Naive thymus-derived CD8-positive, alpha-beta T cell (primary cell): ENCODE results near the gene AMIGO1. TPM values are rescaled to one million over a fixed set of nuclear protein-coding genes. Genes with fewer than 3 reads are reported as not detected.

ENCODE experiments used
- ATAC-seq, 2 donors: fragments of 150-1000 bp; cut with Tn5 transposase in 1 of 2; sonication (Bioruptor Pico), chemical (Tn5 transposase) in 1 of 2; 1 replicate in 1 of 2; 2 replicates in 1 of 2; pipeline ENCODE4 v1.10.0; 2021; ENCODE audit warnings: mild to moderate bottlenecking in 2 of 2, moderate library complexity in 2 of 2
- POLR2A ChIA-PET: fragments of 350-600 bp; sonication (Branson Sonifier 250); formaldehyde crosslinking; loops from one replicate; lab custom pipeline; 2021; ENCODE audit warnings: antibody characterized with exemption; lab: Charles Lee
- DNase-seq, 10 donors: peaks; one replicate each; pipeline versions ENCODE4 v3.0.0 to v3.0.0-alpha.2; 2020 to 2022
- H3K27ac Mint-ChIP-seq, 10 donors: one replicate each; pipeline ENCODE4 v1.8.0; 2020 to 2022; ENCODE audit warnings: mild to moderate bottlenecking in 10 of 10, mixed read lengths in 10 of 10, moderate library complexity in 4 of 10, inconsistent platforms in 1 of 10
- H3K27me3 Mint-ChIP-seq, 5 donors: one replicate each; pipeline ENCODE4 v1.8.0; 2021 to 2022; ENCODE audit warnings: mixed read lengths in 5 of 5
- H3K36me3 Mint-ChIP-seq, 3 donors: one replicate each; pipeline ENCODE4 v1.8.0; 2020 to 2022; ENCODE audit warnings: mixed read lengths in 3 of 3, mild to moderate bottlenecking in 2 of 3, inconsistent platforms in 1 of 3
- H3K4me1 Mint-ChIP-seq, 4 donors: one replicate each; pipeline ENCODE4 v1.8.0; 2021 to 2022; ENCODE audit warnings: mixed read lengths in 4 of 4
- H3K4me3 Mint-ChIP-seq, 10 donors: one replicate each; pipeline ENCODE4 v1.8.0; 2020 to 2022; ENCODE audit warnings: mild to moderate bottlenecking in 10 of 10, mixed read lengths in 10 of 10, moderate library complexity in 6 of 10, inconsistent platforms in 1 of 10
- H3K9me3 Mint-ChIP-seq, 9 donors: one replicate each; pipeline ENCODE4 v1.8.0; 2020 to 2022; ENCODE audit warnings: mixed read lengths in 9 of 9, mild to moderate bottlenecking in 3 of 9, inconsistent platforms in 1 of 9, moderate library complexity in 1 of 9
- polyA plus RNA-seq, 3 donors: library from polyadenylated mRNA; unstranded; fragments of 300-500 nt; fragmentation: Illumina TruSeq; gene quantifications; one replicate each; pipeline ENCODE4 v1.2.3, GENCODE V29; 2021
- total RNA-seq, 8 experiments: library from RNA in 2 of 8; stranded (reverse) in 2 of 8; gene quantifications; one replicate each; pipeline ENCODE4 v1.2.3 and lab custom pipeline; 2021 to 2026

The AMIGO1 gene
- total and polyA plus RNA-seq, 5 experiments from 2014 or later = 17.8 to 42.2 (median 32.8) TPM

- POLR2A ChIA-PET = interaction anchor here (21.0 kb wide), 1 partner anchor 19 kb away, joined by 337 read pairs; the partner anchor contains the start of gene CYB561D1
- DNase-seq (no peak), ATAC-seq (no peak)
- Mint-ChIP-seq H3K4me3 (no peak overlapping the region), H3K36me3 (peaks cover 0 to under 1% (median 0%) of the 10 kb centered on the region in 3 donors), H3K4me1 (peaks cover 16 to 42% (median 24%) of the 10 kb centered on the region in 4 donors), H3K27ac (peak overlapping the region in 1 of 10 donors; percentile 27), H3K27me3 (no peaks in the 10 kb centered on the region), H3K9me3 (no peaks in the 10 kb centered on the region)
Observed at GRCh38 chr1:109514846-109515245, 5.3 kb upstream of the AMIGO1 start.

GRCh38 chr1:109513110-109513710 is 3.7 kb upstream of the AMIGO1 start:
- Mint-ChIP-seq H3K36me3 (peaks cover 2 to 7% (median 6%) of the 10 kb centered on the region in 3 donors), H3K27me3 (no peaks in the 10 kb centered on the region), H3K27ac (no peak overlapping the region), H3K9me3 (no peaks in the 10 kb centered on the region), H3K4me3 (no peak overlapping the region), H3K4me1 (peaks cover 23 to 53% (median 35%) of the 10 kb centered on the region in 4 donors)
- DNase-seq (no peak), ATAC-seq (no peak)
- POLR2A ChIA-PET = interaction anchor here (1.0 to 21.0 kb wide), 3 partner anchors 11 to 30 kb away, joined by 3 to 337 read pairs (median 8); partner anchors contain the start of gene CYB561D1

GRCh38 chr1:109508873-109509175 is 703 bp downstream of the AMIGO1 start:
- ATAC-seq = peak in 1 of 2 donors; percentile 19
- no peak for DNase-seq
- peaks cover 0 to 23% (median 5%) of the 10 kb centered on the region in 9 donors for H3K9me3 Mint-ChIP-seq
- peaks cover 11 to 30% (median 28%) of the 10 kb centered on the region in 3 donors for H3K36me3 Mint-ChIP-seq
- peak overlapping the region; percentile 93 to 99 (median 94) for H3K27ac Mint-ChIP-seq
- POLR2A ChIA-PET = interaction anchor here (0.8 to 22.6 kb wide), 5 partner anchors 11 to 82 kb away, joined by 3 to 462 read pairs (median 16); partner anchors contain the start of genes ATXN7L2, CYB561D1, GPR61 and PSMA5
- no peaks in the 10 kb centered on the region for H3K27me3 Mint-ChIP-seq
- H3K4me1 Mint-ChIP-seq = peaks cover 40 to 79% (median 73%) of the 10 kb centered on the region in 4 donors
- peak overlapping the region; percentile 88 to 97 (median 93) for H3K4me3 Mint-ChIP-seq

- no peak for DNase-seq
- peaks cover 11 to 30% (median 28%) of the 10 kb centered on the region in 3 donors for H3K36me3 Mint-ChIP-seq
- POLR2A ChIA-PET = interaction anchor here (1.4 to 22.6 kb wide), 4 partner anchors 12 to 26 kb away, joined by 3 to 462 read pairs (median 176); partner anchors contain the start of genes ATXN7L2, CYB561D1 and GPR61
- H3K9me3 Mint-ChIP-seq = peaks cover 0 to 23% (median 5%) of the 10 kb centered on the region in 9 donors
- H3K4me3 Mint-ChIP-seq = peak overlapping the region; percentile 88 to 97 (median 93)
- H3K27ac Mint-ChIP-seq = peak overlapping the region; percentile 93 to 99 (median 94)
- H3K27me3 Mint-ChIP-seq = no peaks in the 10 kb centered on the region
- no peak for ATAC-seq
- peaks cover 40 to 80% (median 74%) of the 10 kb centered on the region in 4 donors for H3K4me1 Mint-ChIP-seq
Observed at GRCh38 chr1:109508001-109508872, 1.3 kb downstream of the AMIGO1 start.

GRCh38 chr1:109504974-109505373 is 4.6 kb downstream of the AMIGO1 start:
- ATAC-seq = no peak

GRCh38 chr1:109503935-109504334 is 5.6 kb downstream of the AMIGO1 start:
- peak overlapping the region; percentile 74 to 96 (median 86) for H3K4me3 Mint-ChIP-seq
- ATAC-seq (no peak), DNase-seq (no peak)
- H3K9me3 Mint-ChIP-seq = peaks cover 0 to 23% (median 5%) of the 10 kb centered on the region in 9 donors
- POLR2A ChIA-PET = interaction anchor here (1.3 to 22.6 kb wide), 5 partner anchors 5 to 45 kb away, joined by 3 to 462 read pairs (median 337); partner anchors contain the start of genes AMIGO1, ATXN7L2, CYB561D1 and GNAI3
- H3K4me1 Mint-ChIP-seq = peaks cover 44 to 94% (median 93%) of the 10 kb centered on the region in 4 donors
- H3K36me3 Mint-ChIP-seq = peaks cover 11 to 37% (median 32%) of the 10 kb centered on the region in 3 donors
- H3K27ac Mint-ChIP-seq = peak overlapping the region; percentile 91 to 99 (median 98)
- H3K27me3 Mint-ChIP-seq = no peaks in the 10 kb centered on the region

More at GRCh38 chr1:109504974-109505373, 4.6 kb downstream of the AMIGO1 start:
- peak overlapping the region; percentile 93 to 99 (median 98) for H3K27ac Mint-ChIP-seq
- peaks cover 0 to 23% (median 5%) of the 10 kb centered on the region in 9 donors for H3K9me3 Mint-ChIP-seq
- POLR2A ChIA-PET = interaction anchor here (1.3 to 22.6 kb wide), 5 partner anchors 3 to 44 kb away, joined by 3 to 462 read pairs (median 337); partner anchors contain the start of genes AMIGO1, ATXN7L2, CYB561D1 and GNAI3
- peaks cover 42 to 89% (median 87%) of the 10 kb centered on the region in 4 donors for H3K4me1 Mint-ChIP-seq
- H3K27me3 Mint-ChIP-seq = no peaks in the 10 kb centered on the region
- H3K4me3 Mint-ChIP-seq = peak overlapping the region; percentile 74 to 96 (median 88)
- no peak for DNase-seq
- peaks cover 11 to 35% (median 34%) of the 10 kb centered on the region in 3 donors for H3K36me3 Mint-ChIP-seq

GRCh38 chr1:109502364-109502851 is 7.1 kb downstream of the AMIGO1 start:
- Mint-ChIP-seq H3K9me3 (peaks cover 0 to 17% (median 5%) of the 10 kb centered on the region in 9 donors), H3K4me1 (peaks cover 40 to 94% (median 92%) of the 10 kb centered on the region in 4 donors), H3K4me3 (peak overlapping the region; percentile 83 to 96 (median 89)), H3K27ac (peak overlapping the region; percentile 93 to 99 (median 98)), H3K36me3 (peaks cover 4 to 30% (median 22%) of the 10 kb centered on the region in 3 donors), H3K27me3 (no peaks in the 10 kb centered on the region)
- POLR2A ChIA-PET = interaction anchor here (0.6 to 22.6 kb wide), 11 partner anchors 6 to 837 kb away, joined by 3 to 462 read pairs (median 7); partner anchors contain the start of genes AMIGO1, ATXN7L2, CYB561D1 and GNAI3
- DNase-seq (peak; percentile 35 to 89 (median 78)), ATAC-seq (peak; percentile 82 to 90)

- Mint-ChIP-seq H3K27ac (peak overlapping the region; percentile 93 to 99 (median 98)), H3K4me1 (peaks cover 38 to 93% (median 91%) of the 10 kb centered on the region in 4 donors), H3K27me3 (no peaks in the 10 kb centered on the region), H3K4me3 (peak overlapping the region; percentile 83 to 96 (median 89)), H3K36me3 (peaks cover 0 to 30% (median 17%) of the 10 kb centered on the region in 3 donors), H3K9me3 (peaks cover 0 to 11% (median 0%) of the 10 kb centered on the region in 9 donors)
- DNase-seq (peak in 1 of 10 donors; percentile 23), ATAC-seq (peak; percentile 4 to 19)
- POLR2A ChIA-PET = interaction anchor here (0.6 to 22.6 kb wide), 10 partner anchors 5 to 837 kb away, joined by 3 to 462 read pairs (median 8); partner anchors contain the start of genes AMIGO1, ATXN7L2, CYB561D1 and GNAI3
Observed at GRCh38 chr1:109501644-109502363, 7.7 kb downstream of the AMIGO1 start.

GRCh38 chr1:109500941-109501381 is 8.6 kb downstream of the AMIGO1 start:
- Mint-ChIP-seq H3K27ac (peak overlapping the region; percentile 92 to 99 (median 98)), H3K9me3 (peaks cover 0 to 7% (median 0%) of the 10 kb centered on the region in 9 donors), H3K4me1 (peaks cover 44 to 93% (median 91%) of the 10 kb centered on the region in 4 donors), H3K36me3 (peaks cover 0 to 33% (median 9%) of the 10 kb centered on the region in 3 donors), H3K27me3 (no peaks in the 10 kb centered on the region), H3K4me3 (peak overlapping the region in 9 of 10 donors; percentile 83 to 96 (median 89))
- POLR2A ChIA-PET = interaction anchor here (2.7 to 22.6 kb wide), 4 partner anchors 5 to 75 kb away, joined by 9 to 462 read pairs (median 337); partner anchors contain the start of genes AMIGO1, CYB561D1, GPR61 and PSMA5
- no peak for ATAC-seq
- DNase-seq = no peak

- peak overlapping the region; percentile 45 to 96 (median 85) for H3K4me3 Mint-ChIP-seq
Observed at GRCh38 chr1:109499661-109500536, 9.6 kb downstream of the AMIGO1 start.

More at GRCh38 chr1:109499661-109500536, 9.6 kb downstream of the AMIGO1 start:
- DNase-seq (peak in 9 of 10 donors; percentile 52 to 82 (median 63)), ATAC-seq (no peak)
- POLR2A ChIA-PET = interaction anchor here (0.9 to 22.6 kb wide), 7 partner anchors 4 to 74 kb away, joined by 3 to 462 read pairs (median 16); partner anchors contain the start of genes AMIGO1, ATXN7L2, CYB561D1 and GPR61
- Mint-ChIP-seq H3K9me3 (no peaks in the 10 kb centered on the region), H3K36me3 (peaks cover 0 to 36% (median 7%) of the 10 kb centered on the region in 3 donors), H3K27ac (peak overlapping the region; percentile 92 to 99 (median 98)), H3K27me3 (no peaks in the 10 kb centered on the region), H3K4me1 (peaks cover 45 to 93% (median 91%) of the 10 kb centered on the region in 4 donors)
